NOMO-1 treated with dmso at 0.1 percent for 144 hours (cell line): ENCODE measurements around the gene IL22RA2.

Source experiments
- DNase-seq: peaks from one replicate; lab custom pipeline; 2025; ENCODE audit not compliant: unreplicated experiment; lab: John Stamatoyannopoulos, UW

IL22RA2 gene

GRCh38 chr6:137097526-137097925 is 75.9 kb downstream of the IL22RA2 start:
- DNase-seq: no peak

- no peak for DNase-seq
These were observed 76.4 kb downstream of the IL22RA2 start for GRCh38 chr6:137097057-137097456.

- DNase-seq: no peak
These were observed 77.7 kb downstream of the IL22RA2 start for GRCh38 chr6:137095651-137096238.

- DNase-seq: no peak
These were observed 78.4 kb downstream of the IL22RA2 start for GRCh38 chr6:137095093-137095492.

GRCh38 chr6:137094411-137095008 is 78.9 kb downstream of the IL22RA2 start:
- peak; percentile 65 for DNase-seq
